Trophoblast cell (in vitro differentiated cells and primary cell): Measurements from ENCODE around the gene OR3A2.
A peak's percentile ranks its signal among the peaks of the same experiment; 100 is the strongest.
"Not testable (repeated sequence)": the region's sequence is repeated elsewhere in the genome, so short reads cannot be mapped to it uniquely, and the experiment has no call there.

Experiments used
- DNase-seq, 2 donors: peaks; one replicate each; pipeline ENCODE4 v3.0.0-alpha.2; 2016
- H2AFZ ChIP-seq: 2 replicates; pipeline ENCODE4 v1.6.1; 2013; ENCODE audit warnings: low read length, moderate library complexity, mild to moderate bottlenecking; ENCODE audit not compliant: insufficient read depth, poor library complexity
- H2AK5ac ChIP-seq: 2 replicates; pipeline ENCODE4 v1.6.1; 2013; ENCODE audit warnings: mild to moderate bottlenecking, low read length
- H2BK120ac ChIP-seq: 2 replicates; pipeline ENCODE4 v1.6.1; 2013; ENCODE audit warnings: low read length, mild to moderate bottlenecking, moderate library complexity; ENCODE audit not compliant: insufficient read depth, poor library complexity
- H2BK12ac ChIP-seq: 2 replicates; pipeline ENCODE4 v1.6.1; 2013; ENCODE audit warnings: mild to moderate bottlenecking, low read length, moderate library complexity
- H2BK5ac ChIP-seq: 2 replicates; pipeline ENCODE4 v1.6.1; 2013; ENCODE audit warnings: low read length, low read depth, moderate library complexity, mild to moderate bottlenecking; ENCODE audit not compliant: poor library complexity
- H3K14ac ChIP-seq: 2 replicates; pipeline ENCODE4 v1.6.1; 2013; ENCODE audit warnings: mild to moderate bottlenecking, low read length
- H3K18ac ChIP-seq: 2 replicates; pipeline ENCODE4 v1.6.1; 2013; ENCODE audit warnings: mild to moderate bottlenecking, low read length
- H3K23ac ChIP-seq: 2 replicates; pipeline ENCODE4 v1.6.1; 2013; ENCODE audit warnings: low read length
- H3K27ac ChIP-seq: 2 replicates; pipeline ENCODE4 v1.5.1; 2013; ENCODE audit warnings: low read depth, mild to moderate bottlenecking, inconsistent platforms, low read length, moderate library complexity
- H3K27me3 ChIP-seq: 2 replicates; pipeline ENCODE4 v1.6.1; 2013; ENCODE audit warnings: inconsistent platforms, mild to moderate bottlenecking, low read length, moderate library complexity; ENCODE audit not compliant: insufficient read depth
- H3K36me3 ChIP-seq, 2 experiments: 1 replicate in 1 of 2; 2 replicates in 1 of 2; pipeline ENCODE4 v1.6.1; 2013; ENCODE audit warnings: low read length in 2 of 2, mild to moderate bottlenecking in 2 of 2, moderate library complexity in 1 of 2; ENCODE audit not compliant: insufficient read depth in 2 of 2, control insufficient read depth in 1 of 2
- H3K4ac ChIP-seq: 2 replicates; pipeline ENCODE4 v1.6.1; 2013; ENCODE audit warnings: low read depth, mild to moderate bottlenecking, low read length, moderate library complexity
- H3K4me1 ChIP-seq, 2 experiments: 1 replicate in 1 of 2; 2 replicates in 1 of 2; pipeline ENCODE4 v1.6.1; 2013; ENCODE audit warnings: low read length in 2 of 2, mild to moderate bottlenecking in 2 of 2, moderate library complexity in 1 of 2; ENCODE audit not compliant: insufficient read depth in 2 of 2, control insufficient read depth in 1 of 2
- H3K4me2 ChIP-seq: 2 replicates; pipeline ENCODE4 v1.6.1; 2013; ENCODE audit warnings: inconsistent platforms, mild to moderate bottlenecking, low read length, moderate library complexity
- H3K4me3 ChIP-seq: 2 replicates; pipeline ENCODE4 v1.5.1; 2013; ENCODE audit warnings: mild to moderate bottlenecking, low read depth, low read length, inconsistent platforms
- H3K79me1 ChIP-seq: one replicate; pipeline ENCODE4 v1.6.1; 2013; ENCODE audit warnings: low read length
- H3K79me2 ChIP-seq: 2 replicates; pipeline ENCODE4 v1.6.1; 2013; ENCODE audit warnings: low read length, mild to moderate bottlenecking; ENCODE audit not compliant: control insufficient read depth, insufficient read depth, poor library complexity
- H3K9ac ChIP-seq: 2 replicates; pipeline ENCODE4 v1.6.1; 2013; ENCODE audit warnings: mild to moderate bottlenecking, low read length
- H3K9me3 ChIP-seq: 2 replicates; pipeline ENCODE4 v1.6.1; 2013; ENCODE audit warnings: low read depth, mild to moderate bottlenecking, control low read depth, inconsistent platforms, low read length; ENCODE audit not compliant: insufficient read depth
- H4K12ac ChIP-seq: 2 replicates; pipeline ENCODE4 v1.6.1; 2013; ENCODE audit warnings: low read depth, mild to moderate bottlenecking, low read length, moderate library complexity
- H4K8ac ChIP-seq: 2 replicates; pipeline ENCODE4 v1.6.1; 2013; ENCODE audit warnings: low read depth, mild to moderate bottlenecking, low read length, moderate library complexity
- H4K91ac ChIP-seq: one replicate; pipeline ENCODE4 v1.6.1; 2013; ENCODE audit warnings: low read depth, mild to moderate bottlenecking, low read length, moderate library complexity
- WGBS: extraction: QIAGEN DNeasy Blood & Tissue Kit; methylation state at CpG from one replicate; pipeline ENCODE4 v1.1.7; 2013; ENCODE audit warnings: missing lambda C conversion rate; ENCODE audit not compliant: insufficient read length, insufficient coverage; ENCODE audit errors: extremely low coverage; 5-methylcytosine and 5-hydroxymethylcytosine counted together

OR3A2 gene

DNA sequence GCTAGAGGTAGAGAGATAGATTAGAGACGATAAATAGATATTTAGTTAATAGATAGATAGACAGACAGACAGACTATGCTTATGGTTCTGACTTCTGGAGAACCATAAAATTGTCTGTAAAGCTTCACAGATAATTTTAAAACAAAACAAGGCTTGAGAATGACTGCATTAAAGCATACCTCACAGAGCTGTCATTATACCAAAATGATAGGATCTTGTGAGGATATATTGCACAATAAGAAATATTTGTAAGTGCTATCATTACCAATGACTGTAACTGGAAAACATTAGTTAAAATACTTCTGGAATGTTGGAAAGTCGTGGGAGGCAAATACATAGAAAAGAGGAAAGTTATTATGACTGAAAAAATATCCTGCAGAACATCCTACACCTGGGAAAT, 15.7 kb upstream of the OR3A2 start:
- Histone ChIP-seq H4K12ac (no peak overlapping the region), H3K4ac (no peak overlapping the region), H3K36me3 (no peaks in the 10 kb centered on the region), H3K18ac (no peak overlapping the region), H3K79me2 (no peaks in the 10 kb centered on the region), H3K79me1 (no peaks in the 10 kb centered on the region), H2AFZ (no peak overlapping the region), H3K9ac (no peak overlapping the region), H4K8ac (no peak overlapping the region), H2BK12ac (no peak overlapping the region), H4K91ac (no peak overlapping the region), H2BK5ac (no peak overlapping the region), H3K9me3 (peaks cover 6% of the 10 kb centered on the region), H3K4me1 (no peaks in the 10 kb centered on the region), H3K14ac (no peak overlapping the region), H3K27ac (no peak overlapping the region), H3K23ac (no peak overlapping the region), H2AK5ac (no peak overlapping the region), H2BK120ac (no peak overlapping the region), H3K4me2 (no peak overlapping the region), H3K4me3 (no peak overlapping the region), H3K27me3 (no peaks in the 10 kb centered on the region)
- no CpG with 5 or more reads among the region's 2 CpGs for WGBS
- peak; percentile 7 to 80 for DNase-seq

DNA sequence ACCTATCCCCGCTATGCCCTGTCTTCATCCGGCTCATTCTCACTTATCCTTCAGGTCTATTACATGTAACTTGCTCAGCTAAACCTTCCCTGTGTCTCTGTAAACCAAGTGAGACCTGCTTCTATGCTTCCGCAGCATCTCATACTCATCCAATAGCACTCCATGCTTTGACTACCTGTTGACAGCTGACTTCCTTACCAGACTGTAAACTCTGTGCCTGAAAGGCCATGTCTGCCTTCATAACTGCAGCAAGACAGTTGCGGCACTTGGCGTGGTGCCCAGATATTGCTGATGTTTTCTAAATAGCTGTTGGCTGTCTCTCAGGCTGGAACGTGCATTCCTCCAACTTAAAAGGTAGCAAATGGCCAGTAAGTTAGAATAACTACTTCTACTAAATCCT, 13.9 kb upstream of the OR3A2 start:
- H2AFZ ChIP-seq, result no peak overlapping the region
- no peak overlapping the region for H3K14ac ChIP-seq

DNA sequence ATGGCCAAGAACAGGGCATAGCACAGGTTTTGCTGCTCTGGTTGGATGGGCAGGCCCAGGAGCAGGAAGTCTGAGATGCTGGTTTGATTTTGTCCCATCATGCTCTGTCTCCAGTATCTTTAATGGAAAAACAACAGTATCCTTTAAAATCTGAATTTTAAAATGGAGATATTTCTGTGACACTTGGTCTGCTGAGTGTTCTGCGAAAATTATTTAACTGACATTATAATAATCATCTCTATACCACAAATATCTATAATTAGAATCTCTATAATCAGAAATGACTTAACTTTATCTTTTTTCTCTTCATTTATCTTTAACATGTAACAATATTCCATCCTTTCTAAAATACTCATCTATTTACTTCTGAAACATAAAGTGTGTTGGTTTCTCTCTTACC, 12.2 kb upstream of the OR3A2 start, which contains the start of gene OR1E1:
Gene OR1E1 (minus strand): TSS at position 101 of the 400 bp plus-strand sequence. CDS start 0 bp downstream, at position 101.
- Histone ChIP-seq H2BK5ac (no peak within 1 kb of the TSS), H2BK120ac (no peak within 1 kb of the TSS), H3K14ac (no peak within 1 kb of the TSS), H3K9ac (no peak within 1 kb of the TSS), H3K79me2 (no peaks in the 10 kb centered on the region), H3K4me2 (no peak within 1 kb of the TSS), H3K79me1 (no peaks in the 10 kb centered on the region), H3K36me3 (no peaks in the 10 kb centered on the region), H4K8ac (no peak within 1 kb of the TSS), H3K4me3 (no peak within 1 kb of the TSS), H3K4me1 (no peaks in the 10 kb centered on the region), H3K27ac (no peak within 1 kb of the TSS), H2AFZ (no peak within 1 kb of the TSS), H4K91ac (no peak within 1 kb of the TSS), H3K18ac (no peak within 1 kb of the TSS), H2BK12ac (no peak within 1 kb of the TSS), H3K23ac (no peak within 1 kb of the TSS), H3K9me3 (peaks cover 6% of the 10 kb centered on the region), H4K12ac (no peak within 1 kb of the TSS), H3K4ac (no peak within 1 kb of the TSS), H2AK5ac (no peak within 1 kb of the TSS), H3K27me3 (no peaks in the 10 kb centered on the region)
- DNase-seq, result no peak
- WGBS, result no CpG with 5 or more reads among the region's 1 CpG

More for the DNA sequence above, 13.9 kb upstream of the OR3A2 start:
- Histone ChIP-seq H4K8ac (no peak overlapping the region), H3K23ac (no peak overlapping the region), H3K36me3 (no peaks in the 10 kb centered on the region), H4K12ac (no peak overlapping the region), H2BK120ac (no peak overlapping the region), H2BK5ac (no peak overlapping the region), H4K91ac (no peak overlapping the region), H3K9ac (no peak overlapping the region), H3K27me3 (no peaks in the 10 kb centered on the region), H3K18ac (no peak overlapping the region), H3K4me2 (no peak overlapping the region), H3K79me2 (no peaks in the 10 kb centered on the region), H2AK5ac (no peak overlapping the region), H3K4ac (no peak overlapping the region), H2BK12ac (no peak overlapping the region), H3K4me1 (no peaks in the 10 kb centered on the region), H3K79me1 (no peaks in the 10 kb centered on the region), H3K9me3 (peaks cover 7% of the 10 kb centered on the region), H3K4me3 (no peak overlapping the region), H3K27ac (no peak overlapping the region)
- DNase-seq, result no peak
- WGBS, result no CpG with 5 or more reads among the region's 6 CpGs

DNA sequence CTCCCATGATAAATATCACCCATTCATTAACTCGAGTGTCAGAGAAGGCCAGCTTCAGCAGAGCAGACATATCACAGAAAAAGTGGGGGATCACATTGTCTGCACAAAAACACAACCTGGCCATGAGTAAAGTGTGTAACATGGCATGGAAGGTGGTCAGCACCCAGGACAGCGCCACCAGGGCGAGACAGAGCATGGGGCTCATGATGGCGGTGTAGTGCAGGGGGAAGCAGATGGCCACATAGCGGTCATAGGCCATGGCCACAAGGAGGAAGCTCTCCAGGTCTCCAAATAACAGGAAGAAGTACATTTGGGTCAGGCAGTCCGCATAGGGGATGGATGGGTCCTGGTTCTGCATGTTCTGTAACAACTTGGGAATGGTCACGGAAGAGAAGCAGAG, 11.7 kb upstream of the OR3A2 start:
- H3K9me3 ChIP-seq, H2BK5ac ChIP-seq, H3K36me3 ChIP-seq, H3K27ac ChIP-seq, H3K9ac ChIP-seq, H4K12ac ChIP-seq, H3K4me2 ChIP-seq, H3K4me1 ChIP-seq, H3K79me2 ChIP-seq, H4K8ac ChIP-seq, H2BK12ac ChIP-seq, DNase-seq, H2AFZ ChIP-seq, H3K27me3 ChIP-seq, H2AK5ac ChIP-seq, H3K4ac ChIP-seq, H2BK120ac ChIP-seq, H4K91ac ChIP-seq, H3K4me3 ChIP-seq, H3K23ac ChIP-seq, H3K79me1 ChIP-seq, H3K14ac ChIP-seq, H3K18ac ChIP-seq: not testable (repeated sequence)
- WGBS, result no CpG with 5 or more reads among the region's 7 CpGs
